NB4 (cell line): ENCODE measurements around the gene TMPRSS6.

Experiments
- CTCF ChIP-seq: IDR thresholded peaks from one replicate; pipeline ENCODE4 v1.5.1; 2012; ENCODE audit warnings: low read depth, low read length
- MAX ChIP-seq: IDR thresholded peaks from 2 replicates; pipeline ENCODE4 v1.6.1; 2011; ENCODE audit warnings: low read depth, low read length
- MYC ChIP-seq: IDR thresholded peaks from 2 replicates; pipeline ENCODE4 v1.6.1; 2011; ENCODE audit warnings: low read depth, low read length
- POLR2A ChIP-seq: IDR thresholded peaks from 2 replicates; pipeline ENCODE4 v1.6.1; 2011; ENCODE audit warnings: mild to moderate bottlenecking; ENCODE audit not compliant: insufficient read length; ENCODE audit errors: extremely low read depth

GRCh38 chr22:37135023-37135422 lies 25.5 kb upstream of the TMPRSS6 start:
- TF ChIP-seq MAX (no peak), CTCF (no peak), POLR2A (no peak), MYC (no peak)
